ENCODE data around the gene CTNNBIP1.

DNA sequence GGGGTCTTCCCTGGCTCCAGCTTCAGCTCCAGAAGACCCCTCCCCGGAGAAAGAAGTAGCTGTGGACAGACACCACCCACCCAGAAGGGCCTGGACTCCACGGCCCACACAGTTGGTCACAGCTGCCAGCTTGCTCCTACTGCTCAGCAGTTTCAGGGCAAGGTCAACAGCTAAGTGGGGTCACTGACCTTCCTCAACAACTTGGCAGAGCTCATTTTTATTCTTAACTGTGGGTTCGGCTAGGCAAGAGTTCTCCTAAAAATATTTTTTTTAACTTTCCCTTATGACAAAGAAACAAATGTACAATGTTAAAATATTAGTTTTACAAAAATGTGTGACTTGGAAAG, 41.9 kb downstream of the CTNNBIP1 start:
- TF ChIP-seq, protein P1, sequence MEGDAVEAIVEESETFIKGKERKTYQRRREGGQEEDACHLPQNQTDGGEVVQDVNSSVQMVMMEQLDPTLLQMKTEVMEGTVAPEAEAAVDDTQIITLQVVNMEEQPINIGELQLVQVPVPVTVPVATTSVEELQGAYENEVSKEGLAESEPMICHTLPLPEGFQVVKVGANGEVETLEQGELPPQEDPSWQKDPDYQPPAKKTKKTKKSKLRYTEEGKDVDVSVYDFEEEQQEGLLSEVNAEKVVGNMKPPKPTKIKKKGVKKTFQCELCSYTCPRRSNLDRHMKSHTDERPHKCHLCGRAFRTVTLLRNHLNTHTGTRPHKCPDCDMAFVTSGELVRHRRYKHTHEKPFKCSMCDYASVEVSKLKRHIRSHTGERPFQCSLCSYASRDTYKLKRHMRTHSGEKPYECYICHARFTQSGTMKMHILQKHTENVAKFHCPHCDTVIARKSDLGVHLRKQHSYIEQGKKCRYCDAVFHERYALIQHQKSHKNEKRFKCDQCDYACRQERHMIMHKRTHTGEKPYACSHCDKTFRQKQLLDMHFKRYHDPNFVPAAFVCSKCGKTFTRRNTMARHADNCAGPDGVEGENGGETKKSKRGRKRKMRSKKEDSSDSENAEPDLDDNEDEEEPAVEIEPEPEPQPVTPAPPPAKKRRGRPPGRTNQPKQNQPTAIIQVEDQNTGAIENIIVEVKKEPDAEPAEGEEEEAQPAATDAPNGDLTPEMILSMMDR (IDR thresholded peaks at IDR 0.05), result no peak
- TF ChIP-seq POLR2A (IDR thresholded peaks at IDR 0.05) (no peak), POLR2AphosphoS5 (IDR thresholded peaks at IDR 0.05) (no peak), EP300 (IDR thresholded peaks at IDR 0.05) (no peak)

Data from sigmoid colon (tissue), 4 donors.